GM12891 (cell line): ENCODE measurements around the gene ZBTB9.
"Not testable (repeated sequence)": the region's sequence is repeated elsewhere in the genome, so short reads cannot be mapped to it uniquely, and the experiment has no call there.

Experiments
- DNase-seq: peaks from one replicate; pipeline ENCODE4 v3.0.0; 2011; ENCODE audit warnings: low spot score; ENCODE audit not compliant: insufficient read length
- FAIRE-seq: peaks from 2 replicates; lab custom pipeline; 2011; peaks lifted over from hg19 to GRCh38; lab: Jason Lieb, UNC
- PAX5 ChIP-seq: IDR thresholded peaks from 2 replicates; pipeline ENCODE4 v1.6.1; 2011; ENCODE audit warnings: low read length, moderate library complexity, mild to moderate bottlenecking; ENCODE audit not compliant: insufficient read depth, severe bottlenecking
- POLR2A ChIP-seq: IDR thresholded peaks from 2 replicates; pipeline ENCODE4 v1.6.1; 2011; ENCODE audit warnings: low read depth, low read length, control low read depth
- POLR2AphosphoS5 ChIP-seq: IDR thresholded peaks from 2 replicates; pipeline ENCODE4 v1.6.1; 2011; ENCODE audit warnings: low read depth, low read length, control low read depth
- POU2F2 ChIP-seq: IDR thresholded peaks from 2 replicates; pipeline ENCODE4 v1.6.1; 2011; ENCODE audit warnings: low read depth, mild to moderate bottlenecking, control low read depth, low read length, moderate library complexity
- SPI1 ChIP-seq: IDR thresholded peaks from 2 replicates; pipeline ENCODE4 v1.6.1; 2011; ENCODE audit warnings: low read depth, low read length, control low read depth
- TAF1 ChIP-seq: IDR thresholded peaks from 2 replicates; pipeline ENCODE4 v1.6.1; 2011; ENCODE audit warnings: low read depth, low read length, control low read depth

The ZBTB9 gene

GRCh38 chr6:33456156-33456555 is 1.8 kb downstream of the ZBTB9 start:
- no peak for FAIRE-seq
- TF ChIP-seq POLR2A (no peak), PAX5 (no peak), POLR2AphosphoS5 (no peak), TAF1 (no peak), SPI1 (no peak), POU2F2 (no peak)
- no peak for DNase-seq

- DNase-seq, result no peak
- no peak for TF ChIP-seq SPI1
- TF ChIP-seq POLR2A, result no peak
- no peak for TF ChIP-seq POLR2AphosphoS5
- no peak for TF ChIP-seq POU2F2
- TF ChIP-seq PAX5, result no peak
- no peak for TF ChIP-seq TAF1
- FAIRE-seq, result no peak
Measured at GRCh38 chr6:33458676-33459075, 4.3 kb downstream of the ZBTB9 start.

GRCh38 chr6:33459226-33459625 is 4.8 kb downstream of the ZBTB9 start:
- DNase-seq, result no peak
- TF ChIP-seq SPI1 (no peak), POLR2A (no peak), PAX5 (no peak), TAF1 (no peak), POLR2AphosphoS5 (no peak), POU2F2 (no peak)
- no peak for FAIRE-seq

- no peak for FAIRE-seq
- no peak for DNase-seq
- no peak for TF ChIP-seq TAF1
- no peak for TF ChIP-seq POU2F2
- no peak for TF ChIP-seq POLR2AphosphoS5
- no peak for TF ChIP-seq PAX5
- TF ChIP-seq SPI1, result no peak
- TF ChIP-seq POLR2A, result no peak
Measured at GRCh38 chr6:33466075-33466735, 11.8 kb downstream of the ZBTB9 start.

GRCh38 chr6:33467091-33467490 is 12.7 kb downstream of the ZBTB9 start:
- no peak for TF ChIP-seq POLR2AphosphoS5
- TF ChIP-seq SPI1, result no peak
- no peak for TF ChIP-seq POU2F2
- no peak for TF ChIP-seq PAX5
- TF ChIP-seq POLR2A, result no peak
- TF ChIP-seq TAF1, result no peak
- FAIRE-seq (no peak), DNase-seq (no peak)

- DNase-seq (no peak), FAIRE-seq (no peak)
- TF ChIP-seq PAX5, result no peak
Measured at GRCh38 chr6:33469661-33470060, 15.3 kb downstream of the ZBTB9 start.

- TF ChIP-seq POLR2A (no peak), SPI1 (no peak), PAX5 (no peak), POLR2AphosphoS5 (no peak), TAF1 (no peak), POU2F2 (no peak)
- DNase-seq, result no peak
- FAIRE-seq, result no peak
Measured at GRCh38 chr6:33477864-33478263, 23.5 kb downstream of the ZBTB9 start.

GRCh38 chr6:33481192-33481591 is 26.8 kb downstream of the ZBTB9 start:
- DNase-seq, result no peak
- FAIRE-seq, result no peak
- TF ChIP-seq POLR2AphosphoS5, result no peak

GRCh38 chr6:33482620-33483019 is 28.2 kb downstream of the ZBTB9 start:
- FAIRE-seq, DNase-seq: not testable (repeated sequence)

- DNase-seq (no peak), FAIRE-seq (no peak)
- TF ChIP-seq TAF1, result no peak
- TF ChIP-seq PAX5, result no peak
- TF ChIP-seq POU2F2, result no peak
- TF ChIP-seq POLR2A, result no peak
- TF ChIP-seq POLR2AphosphoS5, result no peak
- no peak for TF ChIP-seq SPI1
Measured at GRCh38 chr6:33483678-33484077, 29.3 kb downstream of the ZBTB9 start.

GRCh38 chr6:33484673-33485262 is 30.4 kb downstream of the ZBTB9 start:
- not testable (repeated sequence) for FAIRE-seq, DNase-seq

GRCh38 chr6:33485680-33486079 is 31.3 kb downstream of the ZBTB9 start:
- not testable (repeated sequence) for DNase-seq, FAIRE-seq
